ENCODE measurements around the gene MARVELD1. TPM values are rescaled to one million over a fixed set of nuclear protein-coding genes. Genes with fewer than 3 reads are reported as not detected.

The MARVELD1 gene
- total and polyA plus RNA-seq, 2 of the 13 experiments (the other 11 are each of a cell fraction or from before 2014, with no cell fraction given): not detected

- TF ChIP-seq ZNF383 (CRISPR knock-in tag; IDR thresholded peaks at IDR 0.05; ENCODE audit: borderline replicate concordance) (no peak), ZNF687 (CRISPR knock-in tag; IDR thresholded peaks at IDR 0.05) (peak; percentile 84), ZNF12 (CRISPR knock-in tag; IDR thresholded peaks at IDR 0.05) (no peak), MTERF4 (CRISPR knock-in tag; IDR thresholded peaks at IDR 0.05) (peak; percentile 64; the same call in 1 of the 2 replicates), ZNF318 (CRISPR knock-in tag; IDR thresholded peaks at IDR 0.05) (no peak), ZNF264 (CRISPR knock-in tag; IDR thresholded peaks at IDR 0.05) (no peak), ZNF724P (CRISPR knock-in tag; IDR thresholded peaks at IDR 0.05; ENCODE audit: borderline replicate concordance) (0 out of 2 replicates have a peak, but pooled peaks have one; percentile 63)
- TF ChIP-seq, protein P1, sequence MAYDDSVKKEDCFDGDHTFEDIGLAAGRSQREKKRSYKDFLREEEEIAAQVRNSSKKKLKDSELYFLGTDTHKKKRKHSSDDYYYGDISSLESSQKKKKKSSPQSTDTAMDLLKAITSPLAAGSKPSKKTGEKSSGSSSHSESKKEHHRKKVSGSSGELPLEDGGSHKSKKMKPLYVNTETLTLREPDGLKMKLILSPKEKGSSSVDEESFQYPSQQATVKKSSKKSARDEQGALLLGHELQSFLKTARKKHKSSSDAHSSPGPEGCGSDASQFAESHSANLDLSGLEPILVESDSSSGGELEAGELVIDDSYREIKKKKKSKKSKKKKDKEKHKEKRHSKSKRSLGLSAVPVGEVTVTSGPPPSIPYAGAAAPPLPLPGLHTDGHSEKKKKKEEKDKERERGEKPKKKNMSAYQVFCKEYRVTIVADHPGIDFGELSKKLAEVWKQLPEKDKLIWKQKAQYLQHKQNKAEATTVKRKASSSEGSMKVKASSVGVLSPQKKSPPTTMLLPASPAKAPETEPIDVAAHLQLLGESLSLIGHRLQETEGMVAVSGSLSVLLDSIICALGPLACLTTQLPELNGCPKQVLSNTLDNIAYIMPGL (CRISPR knock-in tag; IDR thresholded peaks at IDR 0.05; ENCODE audit: borderline replicate concordance in 1 of 2, low read depth in 1 of 2): peak; percentile 51 to 66; a peak in 2 of 4 replicates
- TF ChIP-seq, protein P2, sequence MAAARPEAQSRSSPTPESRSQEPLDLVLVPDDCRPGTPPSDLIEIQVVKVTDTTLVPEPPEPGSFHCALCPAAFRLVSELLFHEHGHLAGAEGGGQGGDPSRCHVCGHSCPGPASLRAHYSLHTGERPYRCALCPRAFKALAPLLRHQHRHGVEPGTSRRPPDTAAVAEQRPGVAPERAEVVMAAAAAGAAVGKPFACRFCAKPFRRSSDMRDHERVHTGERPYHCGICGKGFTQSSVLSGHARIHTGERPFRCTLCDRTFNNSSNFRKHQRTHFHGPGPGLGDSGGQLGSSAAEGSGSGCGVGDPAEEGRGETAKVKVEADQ (CRISPR knock-in tag; IDR thresholded peaks at IDR 0.05; ENCODE audit: borderline replicate concordance): 0 out of 2 replicates have a peak, but pooled peaks have one; percentile 38
These were observed 45.8 kb downstream of the MARVELD1 start (continued) for GRCh38 chr10:97759158-97759887.

Measured in HepG2 (cell line).